ENCODE data around the gene ITGB7.

The ITGB7 gene

GRCh38 chr12:53211476-53212381, 4.7 kb upstream of the ITGB7 start:
- TF ChIP-seq FOXP2 (optimal IDR thresholded peaks at IDR 0.05; ENCODE audit: borderline replicate concordance, extremely low read depth, extremely low read length, insufficient read depth) (no peak), SIN3A (IDR thresholded peaks at IDR 0.05; ENCODE audit: borderline replicate concordance, insufficient read depth, low read length) (no peak), REST (IDR thresholded peaks at IDR 0.05; ENCODE audit: insufficient read depth in 1 of 2, low read depth in 2 of 2, low read length in 2 of 2) (no peak), POLR2AphosphoS5 (IDR thresholded peaks at IDR 0.05; ENCODE audit: low read depth, low read length) (no peak), TAF1 (IDR thresholded peaks at IDR 0.05; ENCODE audit: borderline replicate concordance, insufficient read depth, low read length) (no peak)

GRCh38 chr12:53210843-53211242, 3.8 kb upstream of the ITGB7 start:
- TF ChIP-seq POLR2AphosphoS5 (IDR thresholded peaks at IDR 0.05; ENCODE audit: low read depth, low read length) (no peak), SIN3A (IDR thresholded peaks at IDR 0.05; ENCODE audit: borderline replicate concordance, insufficient read depth, low read length) (no peak), TAF1 (IDR thresholded peaks at IDR 0.05; ENCODE audit: borderline replicate concordance, insufficient read depth, low read length) (no peak), REST (IDR thresholded peaks at IDR 0.05; ENCODE audit: insufficient read depth in 1 of 2, low read depth in 2 of 2, low read length in 2 of 2) (no peak), FOXP2 (optimal IDR thresholded peaks at IDR 0.05; ENCODE audit: borderline replicate concordance, extremely low read depth, extremely low read length, insufficient read depth) (no peak)

- TF ChIP-seq REST (IDR thresholded peaks at IDR 0.05; ENCODE audit: insufficient read depth in 1 of 2, low read depth in 2 of 2, low read length in 2 of 2) (no peak), POLR2AphosphoS5 (IDR thresholded peaks at IDR 0.05; ENCODE audit: low read depth, low read length) (no peak), FOXP2 (optimal IDR thresholded peaks at IDR 0.05; ENCODE audit: borderline replicate concordance, extremely low read depth, extremely low read length, insufficient read depth) (no peak), SIN3A (IDR thresholded peaks at IDR 0.05; ENCODE audit: borderline replicate concordance, insufficient read depth, low read length) (no peak), TAF1 (IDR thresholded peaks at IDR 0.05; ENCODE audit: borderline replicate concordance, insufficient read depth, low read length) (no peak)
Observed at GRCh38 chr12:53208877-53209463, 1.9 kb upstream of the ITGB7 start.

- TF ChIP-seq SIN3A (IDR thresholded peaks at IDR 0.05; ENCODE audit: borderline replicate concordance, insufficient read depth, low read length) (no peak), FOXP2 (optimal IDR thresholded peaks at IDR 0.05; ENCODE audit: borderline replicate concordance, extremely low read depth, extremely low read length, insufficient read depth) (no peak), POLR2AphosphoS5 (IDR thresholded peaks at IDR 0.05; ENCODE audit: low read depth, low read length) (no peak), TAF1 (IDR thresholded peaks at IDR 0.05; ENCODE audit: borderline replicate concordance, insufficient read depth, low read length) (no peak), REST (IDR thresholded peaks at IDR 0.05; ENCODE audit: insufficient read depth in 1 of 2, low read depth in 2 of 2, low read length in 2 of 2) (no peak)
Observed at GRCh38 chr12:53208435-53208834, 1.4 kb upstream of the ITGB7 start.

Data from PFSK-1 (cell line).